H9 (cell line): ENCODE measurements around the gene SUSD2. TPM values are rescaled to one million over a fixed set of nuclear protein-coding genes. Genes with fewer than 3 reads are reported as not detected.

Experiments
- DNase-seq: peaks from one replicate; pipeline ENCODE4 v3.0.0-alpha.2; 2017
- H2AFZ ChIP-seq: one replicate; pipeline ENCODE4 v1.6.1; 2013; ENCODE audit warnings: mild to moderate bottlenecking, low read length, control low read depth, moderate library complexity
- H2AK5ac ChIP-seq: 2 replicates; pipeline ENCODE4 v1.6.1; 2013; ENCODE audit warnings: low read length, control low read depth, mixed read lengths; ENCODE audit not compliant: insufficient read length
- H2BK120ac ChIP-seq: one replicate; pipeline ENCODE4 v1.6.1; 2013; ENCODE audit warnings: low read depth, mild to moderate bottlenecking, low read length, control low read depth, inconsistent platforms; ENCODE audit not compliant: poor library complexity, severe bottlenecking
- H2BK12ac ChIP-seq: 2 replicates; pipeline ENCODE4 v1.6.1; 2013; ENCODE audit warnings: low read length, control low read depth, mixed read lengths, low read depth; ENCODE audit not compliant: insufficient read length
- H2BK15ac ChIP-seq: 2 replicates; pipeline ENCODE4 v1.6.1; 2013; ENCODE audit warnings: low read depth, low read length, control low read depth
- H2BK20ac ChIP-seq: one replicate; pipeline ENCODE4 v1.6.1; 2013; ENCODE audit warnings: low read depth, mild to moderate bottlenecking, low read length, control low read depth, inconsistent platforms; ENCODE audit not compliant: poor library complexity, severe bottlenecking
- H2BK5ac ChIP-seq: 2 replicates; pipeline ENCODE4 v1.6.1; 2013; ENCODE audit warnings: low read length, control low read depth, mixed read lengths; ENCODE audit not compliant: insufficient read length
- H3K14ac ChIP-seq: 2 replicates; pipeline ENCODE4 v1.6.1; 2013; ENCODE audit warnings: low read length, control low read depth; ENCODE audit not compliant: insufficient read depth
- H3K18ac ChIP-seq: 2 replicates; pipeline ENCODE4 v1.6.1; 2013; ENCODE audit warnings: low read depth, mild to moderate bottlenecking, mixed read lengths, low read length, control low read depth; ENCODE audit not compliant: insufficient read length
- H3K23ac ChIP-seq: 2 replicates; pipeline ENCODE4 v1.6.1; 2013; ENCODE audit warnings: low read length, control low read depth, mixed read lengths, low read depth; ENCODE audit not compliant: insufficient read length
- H3K23me2 ChIP-seq: 2 replicates; pipeline ENCODE4 v1.6.1; 2013; ENCODE audit warnings: low read depth, mild to moderate bottlenecking, mixed read lengths, low read length, control low read depth; ENCODE audit not compliant: insufficient read length, poor library complexity, severe bottlenecking
- H3K27ac ChIP-seq: 2 replicates; pipeline ENCODE4 v1.5.1; 2013; ENCODE audit warnings: low read length, control low read depth, mixed read lengths, low read depth; ENCODE audit not compliant: insufficient read length
- H3K27me3 ChIP-seq: 2 replicates; pipeline ENCODE4 v1.6.1; 2013; ENCODE audit warnings: low read length, control low read depth, inconsistent platforms; ENCODE audit not compliant: insufficient read depth
- H3K4ac ChIP-seq: 2 replicates; pipeline ENCODE4 v1.6.1; 2013; ENCODE audit warnings: low read depth, mild to moderate bottlenecking, control low read depth, inconsistent platforms, low read length, moderate library complexity
- H3K4me1 ChIP-seq: 2 replicates; pipeline ENCODE4 v1.6.1; 2013; ENCODE audit warnings: low read length, control low read depth, inconsistent platforms; ENCODE audit not compliant: insufficient read depth
- H3K4me2 ChIP-seq: 2 replicates; pipeline ENCODE4 v1.6.1; 2013; ENCODE audit warnings: low read length, control low read depth, mixed read lengths; ENCODE audit not compliant: insufficient read length, insufficient read depth
- H3K56ac ChIP-seq: 2 replicates; pipeline ENCODE4 v1.6.1; 2013; ENCODE audit warnings: low read depth, mild to moderate bottlenecking, mixed read lengths, low read length, control low read depth; ENCODE audit not compliant: insufficient read length
- H3K79me1 ChIP-seq: 2 replicates; pipeline ENCODE4 v1.6.1; 2013; ENCODE audit warnings: low read depth, mild to moderate bottlenecking, moderate library complexity, low read length, control low read depth, inconsistent platforms; ENCODE audit not compliant: insufficient read depth, poor library complexity, severe bottlenecking
- H3K79me2 ChIP-seq: 2 replicates; pipeline ENCODE4 v1.6.1; 2013; ENCODE audit warnings: low read length, control low read depth, inconsistent platforms; ENCODE audit not compliant: insufficient read depth
- H3K9ac ChIP-seq: 2 replicates; pipeline ENCODE4 v1.6.1; 2013; ENCODE audit warnings: low read length, control low read depth, mixed read lengths; ENCODE audit not compliant: insufficient read length; ENCODE audit errors: extremely low read depth
- H3K9me3 ChIP-seq: one replicate; pipeline ENCODE4 v1.6.1; 2013; ENCODE audit warnings: low read depth, low read length, inconsistent platforms; ENCODE audit not compliant: control insufficient read depth
- H3T11ph ChIP-seq: one replicate; pipeline ENCODE4 v1.6.1; 2013; ENCODE audit warnings: mild to moderate bottlenecking, low read length, control low read depth, inconsistent platforms
- H4K20me1 ChIP-seq: one replicate; pipeline ENCODE4 v1.6.1; 2013; ENCODE audit not compliant: control insufficient read depth, insufficient read length, insufficient read depth
- H4K5ac ChIP-seq: 2 replicates; pipeline ENCODE4 v1.6.1; 2013; ENCODE audit warnings: low read depth, mild to moderate bottlenecking, mixed read lengths, low read length, control low read depth; ENCODE audit not compliant: insufficient read length
- H4K8ac ChIP-seq: replicated peaks from 2 replicates; pipeline ENCODE4 v1.6.1; 2013; ENCODE audit warnings: low read length, control low read depth, mixed read lengths, low read depth; ENCODE audit not compliant: insufficient read length
- H4K91ac ChIP-seq: 2 replicates; pipeline ENCODE4 v1.6.1; 2013; ENCODE audit warnings: low read depth, mild to moderate bottlenecking, moderate library complexity, mixed read lengths, low read length, control low read depth; ENCODE audit not compliant: insufficient read length
- H3K27ac Mint-ChIP-seq, 3 experiments: 2 replicates in 2 of 3; 3 replicates in 1 of 3; pipeline ENCODE4 v1.8.0; 2020 to 2021; ENCODE audit warnings: mixed read lengths in 3 of 3, mild to moderate bottlenecking in 1 of 3, moderate library complexity in 1 of 3
- H3K27me3 Mint-ChIP-seq: 2 replicates; pipeline ENCODE4 v1.8.0; 2021; ENCODE audit warnings: low read depth, mild to moderate bottlenecking, moderate library complexity, mixed read lengths
- H3K36me3 Mint-ChIP-seq, 3 experiments: 2 replicates in 2 of 3; 3 replicates in 1 of 3; pipeline ENCODE4 v1.8.0; 2020 to 2021; ENCODE audit warnings: low read depth in 3 of 3, mixed read lengths in 3 of 3; ENCODE audit not compliant: insufficient read depth in 1 of 3
- H3K4me1 Mint-ChIP-seq, 2 experiments: 2 replicates each; pipeline ENCODE4 v1.8.0; 2020; ENCODE audit warnings: mixed read lengths in 2 of 2
- H3K4me3 Mint-ChIP-seq, 2 experiments: 2 replicates in 1 of 2; 3 replicates in 1 of 2; pipeline ENCODE4 v1.8.0; 2020 to 2021; ENCODE audit warnings: mild to moderate bottlenecking in 2 of 2, mixed read lengths in 2 of 2, moderate library complexity in 1 of 2
- H3K9me3 Mint-ChIP-seq, 2 experiments: 2 replicates in 1 of 2; 3 replicates in 1 of 2; pipeline ENCODE4 v1.8.0; 2020; ENCODE audit warnings: mild to moderate bottlenecking in 2 of 2, mixed read lengths in 2 of 2, moderate library complexity in 1 of 2
- CTCF ChIP-seq: fragments of 200-600 bp; sonication (generic); conservative IDR thresholded peaks from 3 replicates; pipeline ENCODE4 v1.8.0; 2021; ENCODE audit warnings: antibody characterized with exemption, mild to moderate bottlenecking
- whole genome bisulfite sequencing: extraction: QIAGEN DNeasy Blood & Tissue Kit; methylation state at CpG from one replicate; pipeline ENCODE4 v1.1.7; 2013; ENCODE audit warnings: missing lambda C conversion rate, low lambda C conversion rate, mixed read lengths; ENCODE audit not compliant: insufficient read length; ENCODE audit errors: extremely low coverage; 5-methylcytosine and 5-hydroxymethylcytosine counted together
- total RNA-seq: library from RNA; stranded (reverse); gene quantifications from 2 replicates; pipeline ENCODE4 v1.2.1, GENCODE V29; 2021

The SUSD2 gene
- total RNA-seq, 1 experiment from 2014 or later = 4.2 TPM

DNA sequence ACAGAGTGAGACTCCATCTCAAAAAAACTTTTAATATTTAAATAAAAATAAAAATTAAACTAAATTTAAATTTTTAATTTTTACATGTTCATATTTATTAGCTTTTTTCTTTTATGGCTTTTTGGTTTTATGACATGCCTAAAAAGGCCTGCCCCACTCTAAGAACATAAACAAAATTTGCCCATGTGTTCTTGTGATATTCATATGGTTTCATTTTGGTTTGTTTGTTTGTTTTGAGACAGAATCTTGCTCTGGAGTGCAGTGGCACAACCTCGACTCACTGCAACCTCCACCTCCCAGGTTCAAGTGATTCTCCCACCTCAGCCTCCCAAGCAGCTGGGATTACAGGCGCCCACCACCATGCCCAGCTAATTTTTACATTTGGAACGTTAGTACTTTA, 27.7 kb downstream of the SUSD2 start:
- no peak overlapping the region for H4K8ac ChIP-seq
- no peak overlapping the region for H3K56ac ChIP-seq
- no peak overlapping the region for H3K18ac ChIP-seq
- no peak overlapping the region for H4K5ac ChIP-seq
- H2BK120ac ChIP-seq = no peak overlapping the region
- no peak overlapping the region for H3K4me2 ChIP-seq
- peaks cover 37 to 42% of the 10 kb centered on the region in 2 experiments for H3K4me1 Mint-ChIP-seq
- no peak overlapping the region for H3K4ac ChIP-seq
- no peaks in the 10 kb centered on the region for H3K79me2 ChIP-seq
- H3K14ac ChIP-seq = no peak overlapping the region
- H2AFZ ChIP-seq = no peak overlapping the region
- H4K91ac ChIP-seq = no peak overlapping the region
- H3K27ac Mint-ChIP-seq = no peak overlapping the region
- H4K20me1 ChIP-seq = no peaks in the 10 kb centered on the region
- H2AK5ac ChIP-seq = no peak overlapping the region
- no peaks in the 10 kb centered on the region for H3K27me3 ChIP-seq
- peaks cover 13 to 18% of the 10 kb centered on the region in 2 experiments for H3K9me3 Mint-ChIP-seq
- H3K79me1 ChIP-seq = no peaks in the 10 kb centered on the region
- H3T11ph ChIP-seq = no peak overlapping the region
- DNase-seq = no peak
- H3K4me1 ChIP-seq = no peaks in the 10 kb centered on the region; the same call in 1 of the 2 replicates
- no peak overlapping the region for H2BK12ac ChIP-seq
- H2BK5ac ChIP-seq = no peak overlapping the region
- no peak overlapping the region for H3K9ac ChIP-seq
- no CpG with 5 or more reads among the region's 3 CpGs for WGBS
- H3K9me3 ChIP-seq = no peaks in the 10 kb centered on the region
- H2BK20ac ChIP-seq = no peak overlapping the region
- H3K23me2 ChIP-seq = no peaks in the 10 kb centered on the region
- no peak overlapping the region for H3K27ac ChIP-seq
- H2BK15ac ChIP-seq = no peak overlapping the region
- H3K4me3 Mint-ChIP-seq = no peak overlapping the region
- no peak for TF ChIP-seq CTCF
- H3K36me3 Mint-ChIP-seq = peaks cover 0 to 18% (median 6%) of the 10 kb centered on the region in 3 experiments; a peak in 4 of 7 replicates
- H3K23ac ChIP-seq = no peak overlapping the region
- H3K27me3 Mint-ChIP-seq = no peaks in the 10 kb centered on the region
